SK-N-SH (cell line): ENCODE measurements around the gene SPG7. TPM values are rescaled to one million over a fixed set of nuclear protein-coding genes. Genes with fewer than 3 reads are reported as not detected.

Experiments used
- CTCF ChIA-PET: fragments of 300-600, 350-600 bp; formaldehyde crosslinking; extraction: SDS; loops from one replicate; lab custom pipeline; 2021; lab: Yijun Ruan, JAX
- POLR2A ChIA-PET: fragments of 350-600 bp; sonication (Branson Sonifier 250); formaldehyde crosslinking; extraction: SDS; loops from one replicate; lab custom pipeline; 2020; ENCODE audit warnings: antibody characterized with exemption, inconsistent platforms; lab: Yijun Ruan, JAX
- DNase-seq: peaks from one replicate; pipeline ENCODE4 v3.0.0; 2012
- H2AFZ ChIP-seq: fragments of 200-600 bp; sonication (generic); 2 replicates; pipeline ENCODE4 v1.8.1; 2016; ENCODE audit warnings: antibody characterized with exemption, mild to moderate bottlenecking, low read depth
- H3F3A ChIP-seq: fragments of 200-600 bp; sonication (generic); replicated peaks from 2 replicates; pipeline ENCODE3; 2016; ENCODE audit warnings: antibody characterized with exemption, mild to moderate bottlenecking; ENCODE audit not compliant: insufficient read depth
- H3K27ac ChIP-seq, 2 experiments: fragments of 200-500 bp in 1 of 2; fragments of 200-600 bp in 1 of 2; sonication (Bioruptor generic) in 1 of 2; sonication (generic), shearing (Covaris generic) in 1 of 2; 2 replicates each; pipeline versions ENCODE4 v1.5.1 to v1.6.1; 2014 to 2016; ENCODE audit warnings: low read depth in 2 of 2, inconsistent platforms in 1 of 2, low read length in 1 of 2, mild to moderate bottlenecking in 1 of 2, mixed read lengths in 1 of 2
- H3K27me3 ChIP-seq: fragments of 200-600 bp; sonication (generic), shearing (Covaris generic); 2 replicates; pipeline ENCODE4 v1.6.1; 2016; ENCODE audit warnings: mixed run types; ENCODE audit not compliant: insufficient read depth
- H3K36me3 ChIP-seq, 2 experiments: fragments of 200-500 bp in 1 of 2; fragments of 200-600 bp in 1 of 2; sonication (Bioruptor generic) in 1 of 2; sonication (generic) in 1 of 2; replicated peaks in 1 of 2; 2 replicates each; pipeline versions ENCODE3 to v1.5.1; 2014 to 2016; ENCODE audit warnings: low read length in 1 of 2, mild to moderate bottlenecking in 1 of 2; ENCODE audit not compliant: insufficient read depth in 2 of 2, control insufficient read depth in 1 of 2
- H3K4me1 ChIP-seq, 2 experiments: fragments of 200-500 bp in 1 of 2; fragments of 200-600 bp in 1 of 2; sonication (Bioruptor generic) in 1 of 2; sonication (generic), shearing (Covaris generic) in 1 of 2; 2 replicates each; pipeline versions ENCODE4 v1.5.1 to v1.6.1; 2014 to 2016; ENCODE audit warnings: low read depth in 1 of 2, low read length in 1 of 2, mixed run types in 1 of 2; ENCODE audit not compliant: insufficient read depth in 2 of 2, control insufficient read depth in 1 of 2
- H3K4me2 ChIP-seq: fragments of 200-600 bp; sonication (generic), shearing (Covaris generic); 2 replicates; pipeline ENCODE4 v1.6.1; 2017; ENCODE audit warnings: mixed run types
- H3K4me3 ChIP-seq, 2 experiments: fragments of 200-500 bp in 1 of 2; fragments of 200-600 bp in 1 of 2; sonication (Bioruptor generic) in 1 of 2; sonication (generic), shearing (Covaris generic) in 1 of 2; 2 replicates each; pipeline versions ENCODE4 v1.5.1 to v1.8.1; 2014 to 2016; ENCODE audit warnings: low read depth in 2 of 2, inconsistent platforms in 1 of 2, low read length in 1 of 2, mild to moderate bottlenecking in 1 of 2, mixed read lengths in 1 of 2, moderate library complexity in 1 of 2
- H3K79me2 ChIP-seq: fragments of 200-600 bp; sonication (generic); 2 replicates; pipeline ENCODE4 v1.8.1; 2017; ENCODE audit warnings: mild to moderate bottlenecking; ENCODE audit not compliant: insufficient read depth
- H3K9ac ChIP-seq: fragments of 200-600 bp; sonication (generic); 2 replicates; pipeline ENCODE4 v1.6.1; 2017; ENCODE audit warnings: mixed run types
- H3K9me2 ChIP-seq: fragments of 200-600 bp; sonication (generic); 2 replicates; pipeline ENCODE4 v1.6.1; 2017; ENCODE audit warnings: mixed run types
- H3K9me3 ChIP-seq: fragments of 200-600 bp; sonication (generic); 2 replicates; pipeline ENCODE4 v1.6.1; 2017; ENCODE audit warnings: mixed run types, mild to moderate bottlenecking, moderate library complexity
- H4K20me1 ChIP-seq: fragments of 200-600 bp; sonication (generic); 2 replicates; pipeline ENCODE4 v1.6.1; 2017; ENCODE audit warnings: mild to moderate bottlenecking, mixed run types; ENCODE audit not compliant: insufficient read depth
- EP300 ChIP-seq, 2 experiments: IDR thresholded peaks; 2 replicates each; pipeline versions ENCODE4 v1.4.0 to v1.6.1; 2012; ENCODE audit warnings: borderline replicate concordance in 1 of 2, low read depth in 1 of 2, low read length in 1 of 2
- EZH2phosphoT487 ChIP-seq: fragments of 200-600 bp; sonication (generic); IDR thresholded peaks from 2 replicates; pipeline ENCODE4 v1.6.1; 2017; ENCODE audit warnings: low read depth, mixed run types, mild to moderate bottlenecking, antibody characterized with exemption, moderate library complexity, borderline replicate concordance
- IRF3 ChIP-seq: fragments of 150-350 bp; IDR thresholded peaks from 2 replicates; pipeline ENCODE4 v1.6.1; 2016; ENCODE audit warnings: mild to moderate bottlenecking, low read depth, low read length
- JUND ChIP-seq: IDR thresholded peaks from 2 replicates; pipeline ENCODE4 v1.4.0; 2012
- NRF1 ChIP-seq: IDR thresholded peaks from 2 replicates; pipeline ENCODE4 v1.6.1; 2012; ENCODE audit warnings: low read depth, mild to moderate bottlenecking, low read length
- WGBS: methylation state at CpG from one replicate; pipeline ENCODE4 v1.1.6; 2017; ENCODE audit warnings: low lambda C conversion rate; 5-methylcytosine and 5-hydroxymethylcytosine counted together
- polyA plus RNA-seq, 3 experiments: library from polyadenylated mRNA; depleted of rRNA; stranded (reverse); fragments of >200 nt; gene quantifications; 2 replicates each; pipeline ENCODE4 v1.2.3, GENCODE V29; 2012
- TF ChIP-seq, protein P1 (sequence below): fragments of 200-600 bp; sonication (generic); IDR thresholded peaks from 2 replicates; pipeline ENCODE4 v1.6.1; 2017; ENCODE audit warnings: antibody characterized with exemption, mild to moderate bottlenecking, moderate library complexity

Gene SPG7
- polyA plus RNA-seq, 1 of the 3 experiments (the other 2 are of a cell fraction): 100 TPM

- POLR2A ChIA-PET: no interaction called here
- Histone ChIP-seq H3K27ac (no peak overlapping the region), H3K4me3 (no peak overlapping the region), H3K79me2 (no peaks in the 10 kb centered on the region), H3K9me2 (no peaks in the 10 kb centered on the region), H3K4me2 (no peak overlapping the region), H3K27me3 (no peaks in the 10 kb centered on the region), H3F3A (peaks cover 12% of the 10 kb centered on the region), H3K9me3 (no peaks in the 10 kb centered on the region), H3K36me3 (no peaks in the 10 kb centered on the region), H3K9ac (no peak overlapping the region), H3K4me1 (peaks cover 0 to 16% of the 10 kb centered on the region in 2 experiments; a peak in 1 of 4 replicates)
- CTCF ChIA-PET: no interaction called here
- WGBS: 91% methylated on average over 79 of the region's 89 CpGs
- DNase-seq: no peak
- TF ChIP-seq NRF1: no peak
- TF ChIP-seq EP300 (IDR thresholded peaks at IDR 0.05; ENCODE audit: borderline replicate concordance in 1 of 2, low read depth in 1 of 2, low read length in 1 of 2): no peak
- no peak for TF ChIP-seq EZH2phosphoT487
- TF ChIP-seq, protein P1, sequence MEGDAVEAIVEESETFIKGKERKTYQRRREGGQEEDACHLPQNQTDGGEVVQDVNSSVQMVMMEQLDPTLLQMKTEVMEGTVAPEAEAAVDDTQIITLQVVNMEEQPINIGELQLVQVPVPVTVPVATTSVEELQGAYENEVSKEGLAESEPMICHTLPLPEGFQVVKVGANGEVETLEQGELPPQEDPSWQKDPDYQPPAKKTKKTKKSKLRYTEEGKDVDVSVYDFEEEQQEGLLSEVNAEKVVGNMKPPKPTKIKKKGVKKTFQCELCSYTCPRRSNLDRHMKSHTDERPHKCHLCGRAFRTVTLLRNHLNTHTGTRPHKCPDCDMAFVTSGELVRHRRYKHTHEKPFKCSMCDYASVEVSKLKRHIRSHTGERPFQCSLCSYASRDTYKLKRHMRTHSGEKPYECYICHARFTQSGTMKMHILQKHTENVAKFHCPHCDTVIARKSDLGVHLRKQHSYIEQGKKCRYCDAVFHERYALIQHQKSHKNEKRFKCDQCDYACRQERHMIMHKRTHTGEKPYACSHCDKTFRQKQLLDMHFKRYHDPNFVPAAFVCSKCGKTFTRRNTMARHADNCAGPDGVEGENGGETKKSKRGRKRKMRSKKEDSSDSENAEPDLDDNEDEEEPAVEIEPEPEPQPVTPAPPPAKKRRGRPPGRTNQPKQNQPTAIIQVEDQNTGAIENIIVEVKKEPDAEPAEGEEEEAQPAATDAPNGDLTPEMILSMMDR: no peak
- TF ChIP-seq, all 33 proteins: peak for 0
- H2AFZ ChIP-seq: no peak overlapping the region
- no peaks in the 10 kb centered on the region for H4K20me1 ChIP-seq
Measured at GRCh38 chr16:89576153-89577054, 68.2 kb downstream of the SPG7 start.

DNA sequence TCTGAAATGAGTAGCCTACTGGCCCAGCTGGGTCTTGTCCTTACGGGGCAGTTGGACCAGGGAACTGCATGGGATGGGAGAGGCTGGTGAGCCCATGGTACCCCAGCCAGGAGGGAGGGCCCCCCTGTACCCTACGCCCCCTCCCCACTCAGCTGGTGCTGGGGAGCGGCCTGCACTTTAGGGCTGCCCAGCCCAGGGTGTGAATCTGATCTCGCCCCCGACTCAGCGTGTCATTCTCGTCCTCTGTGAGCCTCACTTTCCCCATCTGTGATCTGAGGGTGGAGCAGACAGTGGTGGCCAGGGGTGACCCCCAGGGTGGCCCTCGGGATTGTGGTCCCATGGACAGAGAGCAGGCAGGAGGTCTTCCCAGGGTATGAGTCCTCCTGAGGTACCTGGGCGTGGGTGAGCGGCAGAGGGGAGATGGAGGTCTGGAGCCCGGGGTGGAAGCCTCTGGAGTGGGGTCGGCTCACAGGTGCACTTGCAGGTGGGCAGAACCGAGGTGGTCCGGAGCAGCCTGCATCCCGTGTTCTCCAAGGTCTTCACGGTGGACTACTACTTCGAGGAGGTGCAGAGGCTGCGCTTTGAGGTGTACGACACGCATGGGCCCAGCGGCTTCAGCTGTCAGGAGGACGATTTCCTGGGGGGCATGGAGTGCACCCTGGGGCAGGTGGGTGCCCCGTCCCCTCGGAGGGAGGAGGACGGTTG lies 69.0 kb downstream of the SPG7 start:
- Histone ChIP-seq H3K4me2 (no peak overlapping the region), H4K20me1 (no peaks in the 10 kb centered on the region), H3K9me3 (no peaks in the 10 kb centered on the region), H3K4me3 (no peak overlapping the region), H3F3A (peaks cover 12% of the 10 kb centered on the region), H3K4me1 (peaks cover 8 to 12% of the 10 kb centered on the region in 2 experiments; a peak in 3 of 4 replicates), H3K36me3 (no peaks in the 10 kb centered on the region), H3K27ac (no peak overlapping the region), H2AFZ (no peak overlapping the region), H3K27me3 (no peaks in the 10 kb centered on the region), H3K79me2 (no peaks in the 10 kb centered on the region), H3K9me2 (no peaks in the 10 kb centered on the region), H3K9ac (no peak overlapping the region)
- CTCF ChIA-PET: no interaction called here
- POLR2A ChIA-PET: no interaction called here
- 85% methylated on average over 22 of the region's 25 CpGs for WGBS
- TF ChIP-seq JUND (no peak), IRF3 (no peak)
- DNase-seq: no peak
